Jurkat, Clone E6-1 (cell line): ENCODE data around the gene H3-3A.
A peak's percentile ranks its signal among the peaks of the same experiment; 100 is the strongest.

Experiments used
- DNase-seq: peaks from one replicate; pipeline ENCODE4 v3.0.0-alpha.2; 2011; ENCODE audit warnings: low read depth, low spot score
- H3K4me3 ChIP-seq: 2 replicates; pipeline ENCODE4 v1.5.1; 2011; ENCODE audit warnings: mild to moderate bottlenecking, low read length, control low read depth, moderate library complexity

H3-3A gene

GRCh38 chr1:226107471-226108460 is 45.2 kb downstream of the H3-3A start:
- no peak for DNase-seq
- no peak overlapping the region for H3K4me3 ChIP-seq

- H3K4me3 ChIP-seq, result peak overlapping the region; percentile 44
- DNase-seq, result no peak
Observed at GRCh38 chr1:226108935-226109828, 46.7 kb downstream of the H3-3A start.

GRCh38 chr1:226109829-226110248 is 47.3 kb downstream of the H3-3A start:
- DNase-seq, result peak; percentile 85

GRCh38 chr1:226110249-226111097 is 48.0 kb downstream of the H3-3A start:
- DNase-seq, result no peak
- peak overlapping the region; percentile 59 for H3K4me3 ChIP-seq

More at GRCh38 chr1:226109829-226110248, 47.3 kb downstream of the H3-3A start:
- peak overlapping the region; percentile 59 for H3K4me3 ChIP-seq

GRCh38 chr1:226111098-226111882 is 48.8 kb downstream of the H3-3A start:
- peak overlapping the region; percentile 59 for H3K4me3 ChIP-seq
- DNase-seq, result no peak

GRCh38 chr1:226111883-226112261 is 49.4 kb downstream of the H3-3A start:
- H3K4me3 ChIP-seq, result no peak overlapping the region

GRCh38 chr1:226112626-226113025 is 50.1 kb downstream of the H3-3A start:
- no peak overlapping the region for H3K4me3 ChIP-seq
- DNase-seq, result no peak

More at GRCh38 chr1:226111883-226112261, 49.4 kb downstream of the H3-3A start:
- DNase-seq, result no peak

- H3K4me3 ChIP-seq, result no peak overlapping the region
- no peak for DNase-seq
Observed at GRCh38 chr1:226116673-226117072, 54.2 kb downstream of the H3-3A start.

- DNase-seq, result no peak
- no peak overlapping the region for H3K4me3 ChIP-seq
Observed at GRCh38 chr1:226117330-226117729, 54.8 kb downstream of the H3-3A start.

GRCh38 chr1:226118357-226118756 is 55.8 kb downstream of the H3-3A start:
- no peak for DNase-seq
- H3K4me3 ChIP-seq, result no peak overlapping the region

GRCh38 chr1:226119169-226119568 is 56.7 kb downstream of the H3-3A start:
- no peak for DNase-seq
- no peak overlapping the region for H3K4me3 ChIP-seq

GRCh38 chr1:226120398-226120797 is 57.9 kb downstream of the H3-3A start:
- H3K4me3 ChIP-seq, result no peak overlapping the region
- DNase-seq, result no peak

- peak overlapping the region; percentile 52 for H3K4me3 ChIP-seq
- no peak for DNase-seq
Observed at GRCh38 chr1:226121049-226121586, 58.6 kb downstream of the H3-3A start.
